Panc1 (cell line): ENCODE data around the gene MEAF6.
"Not testable (repeated sequence)": the region's sequence is repeated elsewhere in the genome, so short reads cannot be mapped to it uniquely, and the experiment has no call there.

ENCODE experiments used
- CTCF ChIP-seq: fragments of 450-650 bp; IDR thresholded peaks from 2 replicates; pipeline ENCODE4 v1.5.1; 2017; ENCODE audit warnings: mild to moderate bottlenecking
- POLR2AphosphoS5 ChIP-seq: IDR thresholded peaks from 2 replicates; pipeline ENCODE4 v1.6.1; 2012; ENCODE audit warnings: mild to moderate bottlenecking, low read depth, low read length, moderate library complexity
- REST ChIP-seq, 2 experiments: IDR thresholded peaks; 2 replicates each; pipeline ENCODE4 v1.6.1; 2011 to 2012; ENCODE audit warnings: low read depth in 2 of 2, control low read depth in 1 of 2, low read length in 1 of 2, mild to moderate bottlenecking in 1 of 2, moderate library complexity in 1 of 2; ENCODE audit not compliant: insufficient read depth in 1 of 2
- TCF7L2 ChIP-seq: IDR thresholded peaks from 2 replicates; pipeline ENCODE4 v1.6.1; 2011; ENCODE audit warnings: mild to moderate bottlenecking, low read depth, low read length, inconsistent platforms

GRCh38 chr1:37532418-37533156, 18.0 kb upstream of the MEAF6 start:
- not testable (repeated sequence) for TF ChIP-seq CTCF; TCF7L2; POLR2AphosphoS5; REST (IDR thresholded peaks at IDR 0.05; ENCODE audit: insufficient read depth in 1 of 2, low read depth in 2 of 2, low read length in 1 of 2)
